ENCODE measurements around the gene SPATA25.
A peak's percentile ranks its signal among the peaks of the same experiment; 100 is the strongest.
"Not testable (repeated sequence)": the region's sequence is repeated elsewhere in the genome, so short reads cannot be mapped to it uniquely, and the experiment has no call there.

Gene SPATA25, protein sequence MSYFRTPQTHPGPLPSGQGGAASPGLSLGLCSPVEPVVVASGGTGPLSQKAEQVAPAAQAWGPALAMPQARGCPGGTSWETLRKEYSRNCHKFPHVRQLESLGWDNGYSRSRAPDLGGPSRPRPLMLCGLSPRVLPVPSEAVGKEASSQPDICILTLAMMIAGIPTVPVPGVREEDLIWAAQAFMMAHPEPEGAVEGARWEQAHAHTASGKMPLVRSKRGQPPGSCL

DNA sequence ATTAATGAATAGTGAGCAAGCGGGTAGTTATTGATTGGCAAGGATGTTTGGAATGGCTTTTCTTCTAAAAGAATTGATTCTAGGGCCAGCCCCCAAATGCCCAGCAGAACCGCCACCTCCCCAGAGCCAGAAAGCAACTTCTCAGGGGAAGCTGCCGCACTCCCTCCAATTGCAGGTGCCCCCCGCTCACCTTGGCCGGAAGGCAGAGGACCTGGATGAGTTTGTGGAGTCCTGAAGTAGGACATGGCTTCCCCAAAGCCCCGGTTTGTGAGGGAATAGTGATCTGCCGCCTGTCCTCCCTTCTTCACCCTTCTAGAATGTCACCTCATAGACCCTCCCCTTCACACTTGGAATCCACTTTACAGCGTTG is at the start of gene SPATA25:
SPATA25 (minus strand) TSS at position 277 of the 370 bp plus-strand sequence; CDS start at position 245, 32 bp downstream.
- no peak for DNase-seq

DNA sequence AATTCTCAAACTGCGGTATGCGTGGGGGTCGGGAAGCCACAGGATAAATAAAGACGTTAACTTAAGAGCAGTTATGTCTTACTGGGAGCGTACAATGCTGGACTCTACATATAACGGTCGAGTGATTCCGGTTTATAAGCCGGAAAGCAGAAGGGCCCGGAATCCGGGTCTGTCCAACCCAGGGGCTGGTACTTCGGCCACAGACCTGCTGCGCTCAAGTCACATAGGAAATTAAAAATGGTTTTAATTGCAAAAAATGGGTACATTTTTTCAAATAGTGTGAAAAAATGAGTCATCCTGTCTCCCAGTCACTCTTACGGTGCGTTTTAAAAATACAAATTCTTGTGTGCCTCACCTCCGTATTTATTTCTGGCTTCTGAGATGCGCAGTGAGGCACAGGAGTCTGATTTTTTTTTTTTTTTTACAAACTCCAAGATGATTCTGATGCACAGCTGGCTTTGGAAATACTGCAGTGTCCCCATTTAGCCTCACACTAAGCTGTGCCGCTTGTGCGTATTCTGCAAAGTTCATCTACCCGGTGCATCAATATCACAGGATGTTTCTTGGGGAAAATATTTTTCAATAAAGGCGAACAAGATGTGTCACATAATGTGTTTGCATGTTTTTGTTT is 48.1 kb upstream of the SPATA25 start:
- no peak for DNase-seq

DNA sequence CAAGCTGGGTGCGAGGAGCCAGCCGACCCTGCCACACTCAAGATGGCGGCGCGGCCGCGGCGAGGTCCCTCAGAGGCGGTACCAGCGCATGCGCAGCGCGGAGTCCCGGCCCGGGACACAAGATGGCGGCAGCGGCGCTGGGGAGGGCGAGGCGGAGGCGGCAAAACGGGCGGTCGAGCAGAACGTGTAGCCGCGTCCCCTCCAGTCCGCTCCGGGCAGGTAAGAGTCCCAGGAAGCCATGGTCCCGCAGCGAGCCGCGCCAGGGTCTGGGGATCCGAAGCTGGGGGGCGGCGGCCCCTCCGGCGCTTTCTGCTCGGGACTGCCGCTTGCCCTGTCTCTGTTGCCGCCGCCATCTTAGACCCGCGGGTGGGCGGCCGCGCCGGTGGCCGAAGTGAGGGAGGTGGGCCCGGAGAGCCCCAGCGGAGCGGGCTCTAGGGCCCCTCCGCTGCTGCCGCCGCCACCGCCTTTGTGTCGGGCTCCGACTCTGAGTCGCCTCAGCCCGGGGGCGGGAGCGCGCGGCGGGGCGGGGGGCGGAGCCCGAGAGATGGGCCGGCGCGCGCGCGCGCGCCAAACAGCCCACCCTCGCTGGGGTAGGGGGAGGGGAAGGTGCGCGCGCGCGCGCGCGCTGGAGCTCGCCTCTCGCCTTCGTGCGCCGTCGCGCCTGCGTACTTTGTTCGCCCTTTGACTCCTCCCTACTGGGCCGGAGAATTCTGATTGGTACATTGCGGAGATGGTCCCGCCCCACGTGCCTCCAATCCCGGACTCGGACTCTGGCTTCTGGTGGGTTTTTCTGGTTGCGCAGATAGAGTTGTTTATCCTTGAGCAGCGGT is 47.4 kb upstream of the SPATA25 start, which contains the start of gene PCIF1:
PCIF1 (plus strand) TSS at position 98 of the 830 bp plus-strand sequence. CDS start 4,317 bp downstream, outside the sequence.
- DNase-seq = peak; percentile 99

DNA sequence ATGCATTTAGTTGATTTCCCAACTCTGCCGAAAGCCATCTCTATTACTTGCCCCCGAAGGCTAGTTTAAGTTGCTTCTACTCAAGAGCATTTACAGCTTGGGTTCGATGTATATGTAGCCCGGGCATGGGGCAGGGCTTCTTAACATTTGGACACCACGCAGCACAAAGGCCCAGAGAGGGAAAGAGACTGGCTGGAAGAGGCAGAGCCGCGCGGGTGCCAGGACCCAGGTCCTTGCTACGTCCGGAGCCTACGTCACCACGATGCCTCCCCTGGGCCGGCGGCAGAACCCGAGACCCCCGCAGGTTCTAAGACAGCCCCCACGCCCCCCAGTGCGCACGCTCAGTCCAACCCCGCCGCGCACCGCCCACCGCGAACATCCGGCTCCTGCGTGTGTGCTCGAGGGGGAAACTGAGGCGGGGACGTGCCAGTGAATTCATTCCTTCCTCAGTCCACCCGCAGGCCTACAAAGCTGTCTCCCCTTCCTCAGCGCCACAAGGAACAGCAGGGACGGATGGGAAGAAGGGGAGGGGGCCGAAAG is 46.7 kb upstream of the SPATA25 start:
- DNase-seq = no peak

DNA sequence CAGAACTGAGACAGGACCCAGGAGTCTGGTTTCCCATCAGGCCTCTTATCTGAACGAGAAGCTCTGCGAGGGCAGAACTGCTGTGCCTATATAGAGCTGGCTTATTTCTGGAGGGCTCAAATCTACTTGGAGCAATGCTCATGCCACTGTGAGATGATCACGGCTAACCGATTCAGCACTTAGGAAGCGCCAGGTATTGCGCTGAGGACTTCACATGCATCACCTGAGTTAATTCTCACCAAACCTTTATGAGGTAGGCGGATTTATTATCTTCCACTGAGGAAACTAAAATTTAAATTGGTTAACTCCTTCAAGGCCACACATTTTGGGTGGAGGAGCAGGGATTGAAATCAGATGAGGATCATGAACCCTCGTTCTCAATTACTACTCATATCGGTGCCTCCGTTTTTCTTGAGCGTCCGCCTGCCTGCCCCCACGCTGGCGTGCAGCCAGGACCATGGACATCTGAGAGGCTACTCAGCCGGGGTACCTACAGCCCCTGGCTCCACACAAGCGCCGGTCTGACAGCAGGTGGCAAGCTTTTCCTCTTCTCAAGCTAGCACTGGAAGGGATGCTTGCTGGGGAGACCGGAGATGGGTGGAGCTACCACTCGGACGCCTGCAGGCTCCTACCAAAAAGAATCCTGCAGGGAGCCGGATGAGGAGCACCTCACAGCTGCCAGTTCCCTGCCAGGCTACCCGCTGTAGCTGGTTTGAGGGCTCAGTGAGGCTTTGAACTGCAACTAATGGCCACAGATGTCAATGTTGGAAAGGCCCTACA is 46.0 kb upstream of the SPATA25 start:
- peak; percentile 73 for DNase-seq

DNA sequence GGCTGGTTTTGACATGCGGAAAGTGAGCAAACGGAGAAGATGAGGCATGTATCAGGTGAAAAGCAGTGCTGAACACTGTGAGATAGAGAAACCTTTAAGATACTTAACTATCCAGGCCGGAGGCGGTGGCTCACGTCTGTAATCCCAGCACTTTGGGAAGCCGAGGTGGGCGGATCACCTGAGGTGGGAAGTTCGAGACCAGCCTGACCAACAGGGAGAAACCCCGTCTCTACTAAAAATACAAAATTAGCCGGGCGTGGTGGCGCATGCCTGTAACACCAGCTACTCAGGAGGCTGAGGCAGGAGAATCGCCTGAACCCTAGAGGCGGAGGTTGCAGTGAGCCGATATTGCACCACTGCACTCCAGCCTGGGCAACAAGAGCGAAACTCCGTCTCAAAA is 44.3 kb upstream of the SPATA25 start:
- not testable (repeated sequence) for DNase-seq

DNA sequence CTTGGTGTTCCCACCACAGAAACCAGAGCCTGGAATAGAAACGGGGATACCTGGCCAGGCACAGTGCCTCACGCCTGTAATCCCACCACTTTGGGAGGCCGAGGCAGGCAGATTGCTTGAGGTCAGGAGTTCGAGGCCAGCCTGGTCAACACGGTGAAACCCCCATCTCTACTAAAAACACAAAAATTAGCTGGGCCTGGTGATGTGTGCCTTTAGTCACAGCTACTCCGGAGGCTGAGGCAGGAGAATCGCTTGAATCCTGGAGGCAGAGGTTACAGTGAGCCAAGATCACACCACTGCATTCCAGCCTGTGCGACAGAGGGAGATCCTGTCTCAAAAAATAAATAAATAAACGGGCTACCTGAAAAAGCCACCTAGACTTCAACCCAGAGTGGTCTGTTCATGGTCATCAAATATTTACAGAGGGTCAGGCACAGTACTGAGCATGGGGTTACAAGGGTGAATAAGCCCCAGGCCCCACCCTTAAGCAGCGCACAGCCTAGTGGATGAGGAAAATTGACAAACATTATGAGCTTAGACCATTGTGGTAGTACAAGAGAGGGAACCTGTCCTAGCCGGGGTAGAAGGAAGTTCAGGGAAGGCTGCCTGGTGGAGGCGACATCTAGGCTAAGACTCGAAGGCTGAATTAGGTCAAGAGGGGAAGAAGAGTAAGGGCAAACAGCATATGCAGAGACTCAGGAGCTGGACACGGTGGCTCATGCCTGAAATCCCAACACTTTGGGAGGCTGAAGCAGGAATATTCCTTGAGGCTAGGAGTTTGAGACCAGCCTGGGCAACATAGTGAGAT is 39.9 kb upstream of the SPATA25 start:
- no peak for DNase-seq

DNA sequence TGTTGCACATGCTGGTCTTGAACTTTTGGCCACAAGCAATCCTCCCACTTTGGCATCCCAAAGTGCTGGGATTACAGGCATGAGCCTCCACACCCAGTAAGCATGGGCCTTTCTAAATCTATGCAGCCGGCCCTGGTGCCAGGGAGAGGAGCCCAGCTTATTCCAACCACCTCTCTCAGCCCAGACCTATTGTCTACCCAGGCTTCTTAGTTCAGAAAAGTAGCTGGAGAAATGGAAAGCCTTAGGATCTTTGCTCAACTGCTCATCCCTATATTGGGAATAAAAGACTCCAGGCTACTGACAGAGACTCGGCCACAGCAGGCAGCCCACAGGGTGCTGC is 39.3 kb upstream of the SPATA25 start:
- DNase-seq = no peak

DNA sequence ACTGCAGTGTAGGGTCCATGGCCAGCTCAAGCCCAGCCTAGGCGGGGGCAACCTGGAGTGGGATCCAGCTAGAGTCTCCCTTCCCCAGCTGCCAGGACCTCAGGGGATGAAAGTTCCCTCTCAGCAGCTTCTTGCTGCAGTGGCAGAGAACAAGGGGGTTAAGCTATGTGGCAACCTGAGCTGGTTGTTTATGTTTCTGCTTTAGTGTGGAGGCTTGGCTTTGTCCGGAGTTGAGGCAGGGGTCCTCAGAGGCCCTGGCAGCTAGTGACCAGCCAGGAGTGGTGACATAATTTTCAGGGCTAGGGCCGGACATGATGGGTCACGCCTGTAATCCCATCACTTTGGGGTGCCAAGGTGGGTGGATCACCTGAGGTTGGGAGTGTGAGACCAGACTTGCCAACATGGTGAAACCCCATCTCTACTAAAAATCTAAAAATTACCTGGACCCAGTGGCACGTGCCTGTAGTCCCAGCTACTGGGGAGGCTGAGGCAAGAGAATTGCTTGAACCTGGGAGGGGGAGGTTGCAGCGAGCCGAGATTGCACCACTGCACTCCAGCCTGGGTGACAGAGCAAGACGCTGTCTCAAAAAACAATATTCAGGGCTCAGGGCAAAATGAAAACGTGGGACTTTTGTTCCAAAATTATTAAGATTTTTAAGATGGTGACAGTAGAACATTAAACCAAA is 38.5 kb upstream of the SPATA25 start:
- DNase-seq = no peak

DNA sequence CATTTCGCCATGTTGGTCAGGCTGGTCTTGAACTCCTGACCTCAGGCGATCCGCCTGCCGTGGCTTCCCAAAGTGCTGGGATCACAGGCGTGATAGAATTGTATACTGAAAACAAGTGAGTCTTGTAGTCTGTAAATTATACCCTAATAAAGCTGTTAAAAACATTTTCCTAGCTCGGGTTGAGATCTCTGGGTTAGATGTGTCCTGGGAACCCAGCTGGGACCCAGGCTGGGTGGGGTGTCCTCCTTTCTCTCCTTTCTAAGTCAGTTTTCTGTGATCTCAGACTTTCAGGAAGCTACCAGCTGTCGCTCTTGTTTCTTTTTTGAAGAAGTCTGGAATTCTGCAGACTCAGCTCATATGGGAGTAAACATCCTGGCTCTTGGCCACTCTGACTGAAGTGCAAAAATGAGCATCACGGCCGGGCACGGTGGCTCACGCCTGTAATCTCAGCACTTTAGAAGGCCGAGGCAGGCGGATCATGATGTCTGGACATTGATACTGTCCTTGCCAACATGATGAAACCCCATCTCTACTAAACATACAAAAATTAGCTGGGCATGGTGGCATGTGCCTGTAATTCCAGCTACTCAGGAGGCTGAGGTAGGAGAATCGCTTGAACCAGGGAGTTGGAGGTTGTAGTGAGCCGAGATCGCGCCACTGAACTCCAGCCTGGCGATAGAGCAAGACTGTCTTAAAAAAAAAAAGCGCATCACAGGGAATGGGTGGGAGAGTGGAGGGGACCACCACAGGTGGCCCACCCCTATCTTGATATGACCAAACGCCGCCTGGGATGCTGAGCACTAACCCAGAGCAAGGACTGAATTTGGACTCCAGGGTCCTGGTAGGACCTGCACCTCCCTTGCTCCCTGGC is 37.2 kb upstream of the SPATA25 start:
- no peak for DNase-seq

DNA sequence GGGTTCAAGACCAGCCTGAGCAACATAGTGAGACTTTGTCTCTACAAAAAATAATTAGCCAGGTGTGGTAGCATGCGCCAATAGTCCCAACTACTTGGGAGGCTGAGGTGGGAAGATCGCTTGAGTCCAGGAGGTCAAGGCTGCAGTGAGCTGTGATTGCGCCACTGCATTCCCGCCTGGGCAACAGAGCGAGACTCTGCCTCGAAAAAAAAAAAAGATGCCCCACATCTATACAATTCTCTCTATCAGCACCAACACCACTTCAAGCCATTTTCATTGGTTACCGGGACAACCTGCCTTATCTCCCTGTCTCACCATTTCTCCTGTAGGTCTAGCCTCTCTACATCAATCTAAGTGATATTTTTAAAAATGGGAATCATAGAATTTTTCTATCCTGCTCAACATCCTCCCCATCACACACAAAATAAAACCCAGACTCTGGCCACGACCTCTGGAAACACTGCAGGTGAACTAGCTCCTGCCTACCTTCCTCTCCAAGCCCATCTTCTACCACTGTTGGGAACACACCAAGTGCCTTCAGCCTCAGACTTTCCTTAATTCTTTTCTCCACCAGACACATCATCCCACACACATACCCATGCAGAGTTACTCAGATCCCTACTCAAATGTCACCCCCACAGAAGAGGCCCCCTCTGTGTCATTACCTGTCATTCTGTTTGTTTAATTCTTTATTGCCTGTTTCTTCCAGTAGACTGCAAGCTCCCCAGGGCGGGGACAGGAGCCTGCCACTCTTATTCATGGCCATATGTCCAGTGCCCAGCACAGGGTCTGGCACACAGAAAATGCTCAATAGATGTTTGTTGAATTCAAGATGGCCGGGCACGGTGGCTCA is 34.1 kb upstream of the SPATA25 start:
- no peak for DNase-seq

DNA sequence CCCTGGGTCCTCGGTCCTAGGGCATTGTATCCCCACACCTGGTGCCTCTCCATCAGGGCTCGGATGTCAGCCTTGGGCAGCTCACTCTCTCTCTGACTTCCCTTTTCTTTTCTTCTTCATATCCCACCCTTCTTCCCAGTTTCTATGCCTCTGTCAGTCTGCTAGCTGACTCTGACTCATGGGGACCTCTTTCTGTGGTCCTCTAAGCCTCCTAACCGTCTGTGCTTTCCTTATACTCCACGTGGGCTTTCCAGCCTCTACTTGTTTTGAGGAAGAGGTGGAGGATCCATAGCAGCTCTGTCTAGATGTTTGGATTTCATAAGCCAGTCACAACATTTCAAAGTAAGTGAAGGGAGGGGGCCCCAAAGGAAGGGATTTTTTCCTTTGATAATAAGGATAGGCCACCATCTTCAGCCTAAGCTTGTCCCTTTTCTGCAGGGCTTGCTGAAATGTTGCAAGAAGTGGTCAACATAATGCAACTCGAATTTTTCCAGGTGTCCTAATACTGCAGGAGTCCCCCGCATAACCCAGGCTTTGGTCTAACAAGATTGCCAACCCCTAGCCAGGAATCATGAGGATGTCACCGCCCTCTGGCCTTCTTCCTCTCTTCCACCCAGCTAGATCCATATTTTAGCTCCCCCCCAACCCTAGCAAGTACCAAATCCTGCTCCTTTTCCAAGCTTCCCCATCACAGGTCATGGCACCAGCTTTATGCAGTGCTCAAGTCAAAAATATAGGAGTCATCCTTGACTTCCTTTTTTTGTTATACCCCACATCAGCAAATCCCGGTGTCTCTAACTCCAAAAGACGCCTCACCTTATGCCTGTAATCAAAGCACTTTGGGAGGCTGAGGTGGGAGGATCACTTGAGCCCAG is 33.3 kb upstream of the SPATA25 start:
- DNase-seq = no peak

DNA sequence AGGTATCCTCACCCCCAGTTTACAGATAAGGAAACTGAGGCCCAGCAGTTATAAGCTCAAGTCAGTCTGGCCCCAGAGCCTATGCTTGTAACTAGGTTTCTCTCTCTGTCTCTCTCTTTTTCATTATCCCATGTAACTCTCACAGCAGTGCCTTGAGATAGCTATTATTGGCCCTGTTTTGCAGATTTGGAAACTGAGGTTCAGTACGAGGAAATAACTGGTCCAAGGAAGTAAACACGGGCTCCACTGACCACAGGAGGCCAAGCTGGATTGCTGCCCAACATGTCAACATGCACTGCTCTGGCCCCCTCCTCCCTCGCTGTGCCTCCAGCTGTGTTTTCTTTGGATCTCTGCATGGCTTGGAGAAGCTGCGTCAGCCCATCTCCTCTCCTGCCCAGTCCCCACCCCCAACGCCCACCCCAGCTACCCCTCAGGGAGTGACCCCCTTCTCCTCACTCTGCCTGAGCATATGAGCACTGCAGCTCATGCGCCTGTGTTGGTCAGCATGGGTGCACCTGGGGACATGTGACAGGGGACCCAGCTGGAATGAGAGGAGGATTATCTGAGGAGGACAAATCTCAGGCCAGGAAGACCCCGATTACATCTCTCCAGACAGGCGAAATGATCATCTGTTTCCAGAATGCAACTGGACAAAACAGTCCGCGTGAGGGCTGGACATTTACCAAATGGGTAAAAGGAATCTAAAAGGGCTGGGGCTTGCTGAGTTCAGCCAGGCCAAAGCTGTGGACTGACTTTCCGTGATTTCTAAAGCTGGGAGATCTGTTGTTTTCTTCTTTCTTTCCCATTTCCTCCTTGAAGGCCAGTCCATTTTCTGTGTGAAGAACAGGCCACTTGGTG is 32.3 kb upstream of the SPATA25 start:
- DNase-seq = no peak

DNA sequence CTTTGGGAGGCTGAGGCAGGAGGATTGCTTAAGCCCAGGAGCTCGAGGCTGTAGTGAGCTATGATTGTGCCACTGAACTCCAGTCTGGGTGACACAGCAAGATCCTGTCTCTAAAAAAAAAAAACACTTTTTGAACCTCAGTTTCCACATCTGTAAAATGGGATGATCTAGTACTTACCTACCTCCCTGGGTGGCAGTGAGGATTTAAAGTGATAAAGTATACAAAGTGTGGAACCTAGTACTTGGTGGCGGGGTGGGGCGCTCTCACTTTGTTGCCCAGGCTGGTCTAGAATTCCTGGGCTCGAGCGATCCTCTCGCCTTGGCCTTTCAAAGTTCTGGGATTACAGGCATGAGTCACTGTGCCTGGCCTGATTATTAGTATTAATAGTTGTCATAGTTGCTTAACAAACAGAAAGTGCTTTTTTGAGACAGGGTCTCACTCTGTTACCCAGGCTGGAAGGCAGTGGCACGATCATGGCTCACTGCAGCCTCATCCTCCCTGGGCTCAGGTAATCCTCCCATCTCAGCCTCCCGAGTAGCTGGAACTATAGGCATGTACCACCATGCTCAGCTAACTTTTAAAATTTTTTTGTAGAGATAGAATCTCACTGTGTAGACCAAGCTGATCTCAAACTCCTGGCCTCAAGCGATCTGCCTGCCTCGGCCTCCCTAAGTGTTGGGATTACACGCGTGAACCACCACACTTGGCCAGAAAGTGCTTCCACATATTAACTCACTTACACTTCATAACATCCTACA is 31.5 kb upstream of the SPATA25 start:
- DNase-seq = no peak

DNA sequence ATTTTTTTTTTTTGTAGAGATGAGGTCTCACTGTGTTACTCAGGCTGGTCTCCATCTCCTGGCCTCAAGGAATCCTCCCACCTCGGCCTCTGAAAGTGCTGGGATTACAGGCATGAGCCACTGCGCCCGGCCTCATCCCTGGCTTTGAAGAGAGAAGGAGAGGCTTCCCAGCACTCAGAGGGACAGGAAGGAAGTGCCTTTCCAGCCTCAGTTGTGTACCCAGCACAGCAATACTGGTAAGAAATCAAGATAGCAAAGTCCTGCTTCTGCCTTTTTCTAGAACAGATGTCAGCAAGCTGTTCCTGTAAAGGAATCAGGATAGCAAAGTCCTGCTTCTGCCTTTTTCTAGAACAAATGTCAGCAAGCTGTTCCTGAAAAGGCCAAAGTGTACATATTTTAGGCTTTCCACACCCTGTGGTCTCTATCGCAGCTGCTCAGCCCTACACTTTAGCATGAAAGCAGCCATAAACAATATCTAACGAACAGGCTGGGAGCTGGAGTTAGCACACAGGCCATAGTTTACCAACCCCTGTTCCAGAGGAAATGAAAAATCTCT is 30.8 kb upstream of the SPATA25 start:
- no peak for DNase-seq

DNA sequence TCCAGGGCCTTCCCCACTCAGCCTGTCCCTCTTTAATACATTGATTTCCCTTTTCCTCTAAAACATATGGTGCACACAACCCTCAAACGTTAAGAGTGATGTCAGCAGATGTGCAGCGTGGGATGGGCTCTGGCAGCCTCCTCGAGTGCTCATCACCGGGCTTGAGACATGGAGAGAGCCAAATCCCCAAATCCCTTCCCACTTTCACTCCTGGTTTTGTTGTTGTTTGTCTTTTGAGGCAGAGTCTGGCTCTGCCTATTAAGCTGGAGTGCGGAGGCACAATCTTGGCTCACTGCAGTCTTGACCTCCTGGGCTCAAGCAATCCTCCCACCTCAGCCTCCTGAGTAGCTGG is 30.3 kb upstream of the SPATA25 start:
- DNase-seq = no peak
